ENCODE measurements around the gene F7.

DNA sequence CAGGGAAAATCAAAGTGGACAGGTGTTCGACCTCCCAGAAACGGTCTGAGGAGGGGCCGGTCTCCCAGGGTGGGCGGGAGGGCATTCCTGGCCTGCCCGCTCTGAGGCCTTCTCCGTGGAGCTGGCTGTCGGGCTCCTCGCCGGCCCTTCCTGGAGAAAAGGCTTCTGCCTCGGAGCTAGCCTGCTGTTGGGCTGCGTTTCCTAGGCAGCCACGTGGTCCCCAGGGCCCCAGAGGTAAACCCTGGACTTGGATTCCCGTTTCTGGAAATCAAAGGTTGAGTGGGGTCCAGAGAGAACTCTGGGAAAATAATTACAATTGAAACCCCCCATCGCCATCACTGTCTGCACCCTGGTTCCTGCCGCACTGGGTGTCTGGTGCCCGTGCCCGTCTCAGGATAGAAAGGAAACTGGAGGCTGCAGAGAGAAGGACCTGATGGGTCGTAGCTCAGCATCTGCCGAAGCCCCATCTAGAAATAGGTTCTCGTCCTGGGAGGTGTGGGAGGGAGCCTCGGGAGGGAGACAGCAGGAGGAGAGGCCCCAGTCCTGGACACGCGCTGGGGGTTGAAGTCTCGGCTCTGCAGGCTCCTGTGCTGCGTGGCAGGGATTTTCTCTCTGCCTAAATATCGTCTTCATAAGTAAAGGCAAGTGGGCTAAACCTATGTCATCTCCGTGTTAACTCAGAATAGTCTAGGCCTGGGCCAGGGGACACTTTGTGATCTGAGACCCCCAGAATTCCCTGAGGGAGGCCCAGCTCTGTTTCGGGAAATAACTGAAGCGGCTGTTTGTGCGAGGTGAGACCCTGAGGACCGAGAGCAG, 45.2 kb downstream of the F7 start:
- TF ChIP-seq, protein P1, sequence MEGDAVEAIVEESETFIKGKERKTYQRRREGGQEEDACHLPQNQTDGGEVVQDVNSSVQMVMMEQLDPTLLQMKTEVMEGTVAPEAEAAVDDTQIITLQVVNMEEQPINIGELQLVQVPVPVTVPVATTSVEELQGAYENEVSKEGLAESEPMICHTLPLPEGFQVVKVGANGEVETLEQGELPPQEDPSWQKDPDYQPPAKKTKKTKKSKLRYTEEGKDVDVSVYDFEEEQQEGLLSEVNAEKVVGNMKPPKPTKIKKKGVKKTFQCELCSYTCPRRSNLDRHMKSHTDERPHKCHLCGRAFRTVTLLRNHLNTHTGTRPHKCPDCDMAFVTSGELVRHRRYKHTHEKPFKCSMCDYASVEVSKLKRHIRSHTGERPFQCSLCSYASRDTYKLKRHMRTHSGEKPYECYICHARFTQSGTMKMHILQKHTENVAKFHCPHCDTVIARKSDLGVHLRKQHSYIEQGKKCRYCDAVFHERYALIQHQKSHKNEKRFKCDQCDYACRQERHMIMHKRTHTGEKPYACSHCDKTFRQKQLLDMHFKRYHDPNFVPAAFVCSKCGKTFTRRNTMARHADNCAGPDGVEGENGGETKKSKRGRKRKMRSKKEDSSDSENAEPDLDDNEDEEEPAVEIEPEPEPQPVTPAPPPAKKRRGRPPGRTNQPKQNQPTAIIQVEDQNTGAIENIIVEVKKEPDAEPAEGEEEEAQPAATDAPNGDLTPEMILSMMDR (IDR thresholded peaks at IDR 0.05; ENCODE audit: low read depth, low read length), result no peak
- TF ChIP-seq EZH2phosphoT487 (IDR thresholded peaks at IDR 0.05; ENCODE audit: low read depth), result no peak
